ENCODE results near the gene FAXC.
"Not testable (repeated sequence)": the region's sequence is repeated elsewhere in the genome, so short reads cannot be mapped to it uniquely, and the experiment has no call there.

The FAXC gene

GRCh38 chr6:99288668-99289067, 60.8 kb downstream of the FAXC start:
- no peak overlapping the region for H3K27ac Mint-ChIP-seq
- DNase-seq (ENCODE audit: low spot score), result no peak
- H3K9me3 Mint-ChIP-seq, result no peaks in the 10 kb centered on the region
- no peak overlapping the region for H3K4me3 Mint-ChIP-seq
- no peaks in the 10 kb centered on the region for H3K4me1 Mint-ChIP-seq (ENCODE audit: low read depth)
- peaks cover 8% of the 10 kb centered on the region for H3K27me3 Mint-ChIP-seq (ENCODE audit: low read depth)
- no peaks in the 10 kb centered on the region for H3K36me3 Mint-ChIP-seq (ENCODE audit: low read depth)

- no peak for DNase-seq (ENCODE audit: low spot score)
- no peak overlapping the region for H3K27ac Mint-ChIP-seq
- H3K27me3 Mint-ChIP-seq (ENCODE audit: low read depth), result peaks cover 8% of the 10 kb centered on the region
- no peak overlapping the region for H3K4me3 Mint-ChIP-seq
- no peaks in the 10 kb centered on the region for H3K36me3 Mint-ChIP-seq (ENCODE audit: low read depth)
- no peaks in the 10 kb centered on the region for H3K9me3 Mint-ChIP-seq
- H3K4me1 Mint-ChIP-seq (ENCODE audit: low read depth), result no peaks in the 10 kb centered on the region
Observed at GRCh38 chr6:99287523-99287922, 62.0 kb downstream of the FAXC start.

DNA sequence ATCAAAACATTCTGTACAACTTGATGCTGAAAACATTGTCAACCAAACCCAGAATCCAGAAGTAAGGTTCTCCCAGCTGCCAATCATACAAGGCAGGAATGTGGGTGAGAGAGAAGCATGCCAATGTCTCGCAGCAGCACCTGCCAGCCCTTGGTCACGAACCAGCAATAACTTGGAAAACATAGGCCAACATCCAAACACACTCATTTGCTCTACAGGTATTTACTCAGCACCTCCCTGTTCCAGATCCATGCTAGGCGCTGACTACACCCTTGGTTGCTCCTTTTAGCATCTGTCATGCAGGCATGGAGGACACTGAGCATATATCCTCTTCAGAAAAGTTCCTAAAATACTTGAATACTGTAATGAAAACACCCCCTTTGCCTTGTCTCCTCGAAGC, 63.6 kb downstream of the FAXC start:
- no peaks in the 10 kb centered on the region for H3K4me1 Mint-ChIP-seq (ENCODE audit: low read depth)
- no peak for DNase-seq (ENCODE audit: low spot score)
- H3K27me3 Mint-ChIP-seq (ENCODE audit: low read depth), result peaks cover 8% of the 10 kb centered on the region
- no peak overlapping the region for H3K4me3 Mint-ChIP-seq
- no peaks in the 10 kb centered on the region for H3K9me3 Mint-ChIP-seq
- no peak overlapping the region for H3K27ac Mint-ChIP-seq
- H3K36me3 Mint-ChIP-seq (ENCODE audit: low read depth), result no peaks in the 10 kb centered on the region

GRCh38 chr6:99282479-99283062, 66.9 kb downstream of the FAXC start:
- Mint-ChIP-seq H3K4me1 (ENCODE audit: low read depth) (no peaks in the 10 kb centered on the region), H3K36me3 (ENCODE audit: low read depth) (no peaks in the 10 kb centered on the region), H3K4me3 (no peak overlapping the region), H3K27ac (no peak overlapping the region), H3K9me3 (no peaks in the 10 kb centered on the region), H3K27me3 (ENCODE audit: low read depth) (peaks cover 11% of the 10 kb centered on the region)
- DNase-seq (ENCODE audit: low spot score), result no peak

- H3K27me3 Mint-ChIP-seq (ENCODE audit: low read depth), result peaks cover 5% of the 10 kb centered on the region
- H3K9me3 Mint-ChIP-seq, result no peaks in the 10 kb centered on the region
- no peaks in the 10 kb centered on the region for H3K4me1 Mint-ChIP-seq (ENCODE audit: low read depth)
- no peak overlapping the region for H3K27ac Mint-ChIP-seq
- DNase-seq (ENCODE audit: low spot score), result no peak
- H3K4me3 Mint-ChIP-seq, result no peak overlapping the region
- no peaks in the 10 kb centered on the region for H3K36me3 Mint-ChIP-seq (ENCODE audit: low read depth)
Observed at GRCh38 chr6:99276747-99277146, 72.7 kb downstream of the FAXC start.

DNA sequence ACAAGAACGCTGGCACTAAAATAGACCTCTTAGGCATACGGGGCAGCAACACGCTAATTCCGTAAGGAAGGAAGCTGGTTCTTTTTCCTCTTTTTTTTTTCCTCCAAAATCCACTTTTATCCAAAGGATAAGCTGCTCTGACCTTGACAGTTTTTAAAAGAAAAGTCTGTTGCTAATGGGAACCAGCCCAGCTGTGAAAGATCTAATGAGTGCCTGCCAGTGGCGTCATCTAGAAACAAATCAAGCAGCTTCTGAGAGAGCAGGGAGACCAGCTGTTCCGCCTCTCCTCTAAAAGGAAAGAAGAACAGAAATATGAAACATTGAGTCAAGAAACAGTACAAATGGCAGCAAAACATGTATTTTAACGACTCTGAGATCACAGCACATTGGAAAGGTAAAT, 78.6 kb downstream of the FAXC start:
- Mint-ChIP-seq H3K36me3 (ENCODE audit: low read depth) (no peaks in the 10 kb centered on the region), H3K27me3 (ENCODE audit: low read depth) (no peaks in the 10 kb centered on the region), H3K27ac (no peak overlapping the region), H3K9me3 (no peaks in the 10 kb centered on the region), H3K4me1 (ENCODE audit: low read depth) (no peaks in the 10 kb centered on the region), H3K4me3 (no peak overlapping the region)
- no peak for DNase-seq (ENCODE audit: low spot score)

GRCh38 chr6:99270030-99270429, 79.4 kb downstream of the FAXC start:
- DNase-seq (ENCODE audit: low spot score), result no peak
- Mint-ChIP-seq H3K27ac (no peak overlapping the region), H3K36me3 (ENCODE audit: low read depth) (no peaks in the 10 kb centered on the region)

DNA sequence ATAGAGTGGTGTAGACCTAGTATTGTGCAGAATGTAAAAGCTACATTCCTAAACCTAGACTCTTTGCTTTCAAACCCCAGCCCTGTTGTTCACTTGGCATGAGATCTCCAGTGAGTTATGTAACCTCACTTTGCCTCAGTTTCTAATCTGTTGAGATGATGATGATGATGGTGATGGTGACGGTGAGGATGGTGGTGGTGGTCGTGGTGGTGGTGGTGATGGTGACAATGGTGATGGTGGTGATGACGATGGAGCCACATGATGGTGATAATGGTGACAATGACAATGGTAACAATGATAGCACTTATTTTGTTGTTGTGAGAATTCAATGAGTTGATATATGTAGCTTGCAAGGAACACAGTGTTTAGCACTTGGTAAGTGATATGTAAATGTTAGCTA, 80.3 kb downstream of the FAXC start:
- Mint-ChIP-seq H3K27me3 (ENCODE audit: low read depth) (no peaks in the 10 kb centered on the region), H3K36me3 (ENCODE audit: low read depth) (no peaks in the 10 kb centered on the region), H3K4me3 (no peak overlapping the region), H3K9me3 (no peaks in the 10 kb centered on the region), H3K4me1 (ENCODE audit: low read depth) (no peaks in the 10 kb centered on the region), H3K27ac (no peak overlapping the region)
- no peak for DNase-seq (ENCODE audit: low spot score)

More at GRCh38 chr6:99270030-99270429, 79.4 kb downstream of the FAXC start:
- Mint-ChIP-seq H3K4me1 (ENCODE audit: low read depth) (no peaks in the 10 kb centered on the region), H3K9me3 (no peaks in the 10 kb centered on the region), H3K27me3 (ENCODE audit: low read depth) (no peaks in the 10 kb centered on the region), H3K4me3 (no peak overlapping the region)

- not testable (repeated sequence) for DNase-seq (ENCODE audit: low spot score); H3K4me3 Mint-ChIP-seq; H3K9me3 Mint-ChIP-seq; H3K27ac Mint-ChIP-seq; H3K4me1 Mint-ChIP-seq (ENCODE audit: low read depth); H3K27me3 Mint-ChIP-seq (ENCODE audit: low read depth); H3K36me3 Mint-ChIP-seq (ENCODE audit: low read depth)
Observed at GRCh38 chr6:99266996-99267395, 82.5 kb downstream of the FAXC start.

DNA sequence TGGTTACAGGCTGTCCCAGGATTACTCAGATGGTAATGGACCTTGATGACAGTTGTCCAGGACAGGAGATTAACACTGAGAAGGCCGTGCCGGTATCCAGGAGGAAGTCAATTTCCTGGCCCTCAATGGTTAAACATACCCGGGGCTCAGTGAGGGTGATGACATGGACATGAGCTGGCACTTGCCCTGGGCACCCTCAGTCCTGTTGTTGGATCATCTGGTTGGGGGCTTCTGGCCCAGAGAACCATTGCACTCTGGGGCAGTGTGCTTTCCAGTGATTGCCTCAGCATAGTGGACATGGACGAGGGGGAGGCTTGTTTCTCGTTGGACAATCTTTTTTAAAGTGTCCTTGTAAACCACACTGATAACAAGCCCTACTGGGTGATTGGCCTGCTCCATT, 84.0 kb downstream of the FAXC start:
- DNase-seq (ENCODE audit: low spot score); H3K36me3 Mint-ChIP-seq (ENCODE audit: low read depth); H3K27ac Mint-ChIP-seq; H3K4me1 Mint-ChIP-seq (ENCODE audit: low read depth); H3K27me3 Mint-ChIP-seq (ENCODE audit: low read depth); H3K4me3 Mint-ChIP-seq; H3K9me3 Mint-ChIP-seq: not testable (repeated sequence)

DNA sequence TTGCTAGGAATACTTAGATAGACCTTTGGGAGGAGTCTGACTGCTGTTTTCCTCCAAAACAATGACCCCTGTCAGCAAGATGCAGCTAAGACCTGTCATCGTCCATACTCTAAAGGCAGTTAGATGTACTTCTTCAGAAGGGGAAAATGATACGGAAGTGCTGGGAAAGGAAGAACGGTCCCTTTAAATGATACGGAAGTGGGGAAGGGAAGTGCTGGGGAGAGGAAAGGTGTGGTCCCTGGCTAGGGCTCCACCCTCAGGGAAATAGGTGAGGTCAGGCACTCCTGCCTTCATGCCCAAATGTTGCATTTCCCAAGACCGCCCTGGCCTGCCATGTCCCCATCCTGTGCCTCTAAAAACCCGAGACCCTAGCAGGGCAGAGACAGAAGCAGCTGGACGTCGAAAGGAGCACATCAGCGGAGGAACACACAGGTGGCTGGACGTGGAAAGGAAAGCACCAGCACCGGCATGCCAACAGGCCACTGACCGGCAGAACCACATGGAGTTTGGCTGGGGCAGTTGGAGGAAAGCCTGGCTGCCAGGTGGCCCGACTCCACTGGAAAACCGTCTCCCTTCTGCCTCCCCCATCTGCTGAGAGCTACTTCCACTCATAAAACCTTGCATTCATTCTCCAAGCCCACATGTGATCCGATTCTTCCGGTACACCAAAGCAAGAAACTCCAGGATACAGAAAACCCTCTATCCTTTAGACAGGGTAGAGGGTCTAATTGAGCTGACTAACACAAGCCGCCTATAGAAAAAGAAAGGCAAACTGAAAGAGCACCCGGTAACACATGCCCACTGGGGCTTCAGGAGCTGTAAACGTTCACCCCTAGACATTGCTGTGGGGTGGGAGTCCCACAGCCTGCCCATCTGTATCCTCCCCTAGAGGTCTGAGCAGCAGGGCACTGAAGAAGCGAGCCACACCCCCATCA, 94.6 kb downstream of the FAXC start:
- no peak for DNase-seq (ENCODE audit: low spot score)
- no peaks in the 10 kb centered on the region for H3K36me3 Mint-ChIP-seq (ENCODE audit: low read depth)
- H3K4me1 Mint-ChIP-seq (ENCODE audit: low read depth), result no peaks in the 10 kb centered on the region
- no peak overlapping the region for H3K27ac Mint-ChIP-seq
- H3K9me3 Mint-ChIP-seq, result no peaks in the 10 kb centered on the region
- no peak overlapping the region for H3K4me3 Mint-ChIP-seq
- no peaks in the 10 kb centered on the region for H3K27me3 Mint-ChIP-seq (ENCODE audit: low read depth)

DNA sequence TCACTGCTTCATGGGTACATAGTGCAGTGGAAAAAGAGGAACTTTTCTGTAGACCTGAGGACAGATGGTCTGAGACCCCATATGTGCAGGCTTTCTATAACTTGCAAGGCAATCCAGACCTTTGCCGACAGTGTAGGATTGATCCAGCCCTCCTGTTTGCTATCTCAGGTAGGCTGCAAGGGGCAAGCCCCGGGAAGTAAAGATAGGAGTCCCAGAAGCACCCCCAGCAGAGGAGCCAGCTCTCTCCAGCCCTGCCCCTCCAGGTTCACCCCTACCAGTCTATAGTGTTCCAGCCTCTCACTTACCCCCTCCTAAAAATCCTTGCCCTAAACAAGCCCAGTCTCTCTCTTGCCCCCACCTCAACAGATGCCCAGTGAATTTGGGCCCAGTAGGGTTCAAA, 96.2 kb downstream of the FAXC start:
- peaks cover 2% of the 10 kb centered on the region for H3K27me3 Mint-ChIP-seq (ENCODE audit: low read depth)
- H3K27ac Mint-ChIP-seq, result no peak overlapping the region
- DNase-seq (ENCODE audit: low spot score), result no peak
- no peaks in the 10 kb centered on the region for H3K36me3 Mint-ChIP-seq (ENCODE audit: low read depth)
- no peak overlapping the region for H3K4me3 Mint-ChIP-seq
- no peaks in the 10 kb centered on the region for H3K4me1 Mint-ChIP-seq (ENCODE audit: low read depth)
- H3K9me3 Mint-ChIP-seq, result no peaks in the 10 kb centered on the region

DNA sequence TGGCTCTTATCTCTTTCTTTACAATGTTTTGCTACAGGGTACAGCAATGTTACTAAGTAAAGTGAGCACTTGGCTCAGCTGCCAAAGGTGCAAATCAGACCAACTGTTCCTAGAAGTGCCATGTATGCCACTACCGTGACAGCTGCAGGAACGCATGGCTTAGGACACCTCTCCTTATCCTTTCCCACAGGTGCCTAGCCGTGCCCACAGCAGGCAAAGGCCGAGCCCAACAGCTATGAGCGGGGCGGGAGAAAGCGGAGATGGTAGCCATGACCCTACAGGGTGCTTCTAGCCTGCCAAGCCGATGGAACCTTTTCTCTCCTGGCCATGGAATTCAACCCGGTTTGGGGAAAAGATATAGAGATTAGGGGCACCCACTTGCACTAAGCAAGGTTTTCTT, 97.1 kb downstream of the FAXC start:
- H3K9me3 Mint-ChIP-seq, result no peaks in the 10 kb centered on the region
- peaks cover 2% of the 10 kb centered on the region for H3K27me3 Mint-ChIP-seq (ENCODE audit: low read depth)
- H3K36me3 Mint-ChIP-seq (ENCODE audit: low read depth), result no peaks in the 10 kb centered on the region
- no peak overlapping the region for H3K4me3 Mint-ChIP-seq
- H3K4me1 Mint-ChIP-seq (ENCODE audit: low read depth), result no peaks in the 10 kb centered on the region
- no peak for DNase-seq (ENCODE audit: low spot score)
- no peak overlapping the region for H3K27ac Mint-ChIP-seq

DNA sequence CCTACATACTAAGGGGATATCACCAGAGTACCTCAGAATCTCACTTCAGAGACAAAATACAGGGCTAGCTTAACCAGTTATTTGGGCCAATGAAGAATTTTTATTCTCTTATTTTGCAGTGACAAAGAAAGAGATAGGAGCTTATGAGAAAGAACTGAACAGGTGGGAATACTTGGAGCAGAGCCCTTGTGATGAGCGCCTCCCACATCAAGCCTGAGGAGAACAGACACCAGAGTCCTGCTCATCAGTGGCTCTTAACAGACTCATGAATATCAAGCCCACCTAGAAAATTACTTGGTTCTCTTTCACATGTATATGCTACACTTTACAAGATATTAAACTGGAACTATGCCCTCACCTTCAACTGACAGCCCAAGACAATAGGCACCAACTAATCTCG, 99.0 kb downstream of the FAXC start:
- H3K36me3 Mint-ChIP-seq (ENCODE audit: low read depth), result no peaks in the 10 kb centered on the region
- no peaks in the 10 kb centered on the region for H3K9me3 Mint-ChIP-seq
- H3K4me1 Mint-ChIP-seq (ENCODE audit: low read depth), result no peaks in the 10 kb centered on the region
- no peak overlapping the region for H3K4me3 Mint-ChIP-seq
- H3K27ac Mint-ChIP-seq, result no peak overlapping the region
- no peak for DNase-seq (ENCODE audit: low spot score)
- peaks cover 4% of the 10 kb centered on the region for H3K27me3 Mint-ChIP-seq (ENCODE audit: low read depth)

DNA sequence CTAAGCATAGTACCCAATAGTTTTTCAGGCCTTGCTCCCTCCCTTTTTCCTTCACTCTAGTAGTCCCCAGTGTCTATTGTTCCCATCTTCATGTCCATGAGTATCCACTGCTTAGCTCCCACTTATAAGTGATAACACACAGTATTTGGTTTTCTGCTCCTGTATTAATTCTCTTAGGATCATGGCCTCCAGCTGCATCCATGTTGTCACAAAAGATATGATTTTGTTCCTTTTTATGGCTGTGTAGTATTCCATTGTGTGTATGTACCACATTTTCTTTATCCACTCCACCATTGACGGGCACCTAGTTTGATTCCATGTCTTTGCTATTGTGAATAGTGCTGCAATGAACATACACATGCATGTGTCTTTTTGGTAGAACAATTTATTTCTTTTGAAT, 102.9 kb downstream of the FAXC start:
- no peak for DNase-seq (ENCODE audit: low spot score)
- H3K27me3 Mint-ChIP-seq (ENCODE audit: low read depth), result peaks cover 4% of the 10 kb centered on the region
- H3K4me1 Mint-ChIP-seq (ENCODE audit: low read depth), result no peaks in the 10 kb centered on the region
- no peak overlapping the region for H3K27ac Mint-ChIP-seq
- H3K36me3 Mint-ChIP-seq (ENCODE audit: low read depth), result no peaks in the 10 kb centered on the region
- H3K4me3 Mint-ChIP-seq, result no peak overlapping the region
- no peaks in the 10 kb centered on the region for H3K9me3 Mint-ChIP-seq

All from T-helper 2 cell treated with Interferon-gamma antibody and Interleukin-4, amounts not matched to agents 5 μg/mL and 100 μg/mL, for 36 hours (primary cell).